NCI-H128 (cell line): ENCODE data around the gene ZSCAN12.

ENCODE experiments used
- DNase-seq: peaks from one replicate; lab custom pipeline; 2025; ENCODE audit not compliant: unreplicated experiment; lab: John Stamatoyannopoulos, UW

ZSCAN12 gene

GRCh38 chr6:28333047-28333446, 66.5 kb downstream of the ZSCAN12 start:
- no peak for DNase-seq

DNA sequence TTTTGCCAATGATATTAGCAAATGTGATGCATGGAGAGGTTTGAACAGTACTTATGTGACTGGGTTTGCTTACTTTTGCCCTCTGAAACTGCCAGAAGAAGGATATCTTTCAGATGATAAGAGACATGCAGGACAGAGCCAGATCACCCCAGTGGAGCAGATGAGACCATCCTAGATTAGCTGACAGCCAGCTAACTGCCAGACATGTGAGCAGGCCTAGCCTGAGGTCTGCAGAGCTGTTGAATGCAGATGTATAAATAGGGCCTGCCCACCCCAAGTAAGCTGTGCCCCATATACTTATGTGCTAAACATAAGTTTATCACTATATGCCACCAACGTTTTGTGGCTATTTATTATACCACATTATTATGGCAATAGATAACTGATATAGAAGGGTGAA, 69.5 kb downstream of the ZSCAN12 start:
- no peak for DNase-seq
